Stimulated activated CD8-positive, alpha-beta memory T cell treated with anti-CD3 and anti-CD28 coated beads, Interleukin-4, amount 100 ng/mL, for 48 hours (primary cell): ENCODE results near the gene CDKAL1.

Source experiments
- DNase-seq: peaks from one replicate; pipeline ENCODE4 v3.0.0-alpha.2; 2020

CDKAL1 gene

DNA sequence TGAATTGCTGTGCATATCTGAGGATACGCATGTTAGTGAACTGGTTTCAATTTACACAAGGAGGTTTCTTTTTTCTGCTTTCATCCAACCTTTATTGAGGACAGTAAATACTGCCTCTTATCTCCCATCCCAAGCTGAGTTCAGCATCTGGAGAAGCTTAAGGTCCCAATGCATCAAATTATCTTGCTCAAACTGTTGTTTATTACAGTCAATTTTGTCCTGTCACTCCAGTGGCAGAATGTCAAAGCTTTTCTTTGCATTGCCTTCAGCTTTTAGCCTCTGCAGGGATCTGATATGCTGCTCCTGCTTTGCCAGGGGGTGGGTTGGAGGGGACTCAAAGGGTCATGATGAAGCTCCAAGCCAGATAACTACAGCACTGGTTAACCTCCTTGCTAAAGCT is 623.9 kb downstream of the CDKAL1 start:
- DNase-seq, result no peak

- DNase-seq, result no peak
These were observed 624.6 kb downstream of the CDKAL1 start for GRCh38 chr6:21158873-21159272.

DNA sequence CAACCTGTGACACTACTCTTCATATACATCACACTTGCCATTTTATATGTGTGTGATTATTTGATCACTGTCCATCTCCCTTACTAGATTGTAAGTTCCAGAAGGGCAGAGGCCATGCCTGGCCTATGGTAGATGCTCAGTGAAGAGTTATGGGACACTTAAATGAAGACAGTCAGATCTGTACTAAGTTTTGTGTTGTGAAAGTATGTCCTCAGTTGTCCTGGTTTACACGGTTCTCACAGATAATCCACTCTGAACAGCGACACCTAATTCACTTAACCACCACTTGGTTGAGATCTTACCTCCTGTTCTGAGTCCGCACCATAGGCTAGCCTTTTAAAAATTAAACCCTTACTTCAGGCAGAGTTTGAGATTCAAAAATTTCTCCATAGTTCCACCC is 625.2 kb downstream of the CDKAL1 start:
- no peak for DNase-seq

DNA sequence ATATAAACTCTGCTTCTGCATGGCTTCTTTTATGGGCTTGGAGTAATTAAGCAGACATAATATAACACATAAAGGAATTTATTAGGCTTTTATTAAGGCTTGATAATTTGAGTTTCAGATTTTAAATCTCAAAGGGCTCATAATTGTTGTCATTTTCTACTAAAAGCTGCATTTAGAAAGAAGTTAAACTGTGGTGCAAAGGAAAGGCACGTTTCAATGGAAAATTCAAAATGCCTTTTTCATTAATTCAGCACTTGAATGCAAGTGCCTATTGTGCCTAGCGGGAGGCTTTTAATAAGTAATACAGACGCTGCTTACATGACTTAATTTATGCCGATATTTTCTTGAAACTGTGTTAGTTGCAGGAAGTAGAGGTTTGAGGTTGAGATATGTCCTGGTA is 627.5 kb downstream of the CDKAL1 start:
- DNase-seq, result no peak

DNA sequence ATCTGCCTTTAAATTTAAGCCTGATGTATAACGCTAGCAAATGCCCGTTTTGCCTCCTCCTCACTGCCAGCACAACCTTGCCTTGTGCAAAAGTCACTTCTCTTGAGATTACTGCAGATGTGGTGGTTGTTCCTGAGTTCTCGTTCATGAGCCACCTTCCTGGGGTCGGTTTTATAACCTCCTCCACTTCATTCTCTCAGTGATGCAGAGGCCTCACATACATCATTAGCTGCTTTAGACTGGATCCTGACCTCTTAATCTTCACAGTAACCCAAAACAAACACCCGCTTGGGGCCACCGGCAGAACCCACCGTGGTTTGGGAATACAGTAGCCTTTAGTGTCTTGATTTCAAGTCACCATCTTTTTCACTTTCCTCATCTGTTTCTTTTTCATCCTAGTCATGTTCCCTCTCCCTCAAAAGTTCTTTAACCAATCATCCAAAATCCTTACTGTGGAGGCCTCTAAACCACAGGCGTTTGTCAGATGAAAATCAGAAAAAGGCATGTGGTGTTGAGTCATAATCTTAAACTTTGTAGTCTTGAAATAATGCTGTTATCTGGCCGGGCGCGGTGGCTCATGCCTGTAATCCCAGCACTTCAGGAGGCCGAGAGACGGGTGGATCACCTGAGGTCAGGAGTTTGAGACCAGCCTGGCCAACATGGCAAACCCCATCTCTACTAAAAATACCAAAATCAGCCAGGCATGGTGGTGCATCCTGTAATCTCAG is 629.0 kb downstream of the CDKAL1 start:
- DNase-seq, result no peak

DNA sequence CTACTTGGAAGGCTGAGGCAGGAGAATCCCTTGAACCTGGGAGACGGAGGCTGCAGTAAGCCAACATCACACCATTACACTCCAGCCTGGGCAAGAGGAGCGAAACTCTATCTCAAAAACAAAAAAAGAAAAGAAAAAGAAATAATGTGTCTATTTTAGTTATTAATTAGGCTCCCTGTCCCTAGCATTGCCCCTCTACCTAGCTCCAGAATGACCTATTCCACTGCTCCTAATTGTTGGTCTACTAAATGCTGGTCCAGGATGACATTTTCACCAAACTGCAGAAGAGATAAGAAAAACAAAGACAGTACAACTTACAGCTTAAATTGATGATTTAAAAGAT is 629.6 kb downstream of the CDKAL1 start:
- no peak for DNase-seq

DNA sequence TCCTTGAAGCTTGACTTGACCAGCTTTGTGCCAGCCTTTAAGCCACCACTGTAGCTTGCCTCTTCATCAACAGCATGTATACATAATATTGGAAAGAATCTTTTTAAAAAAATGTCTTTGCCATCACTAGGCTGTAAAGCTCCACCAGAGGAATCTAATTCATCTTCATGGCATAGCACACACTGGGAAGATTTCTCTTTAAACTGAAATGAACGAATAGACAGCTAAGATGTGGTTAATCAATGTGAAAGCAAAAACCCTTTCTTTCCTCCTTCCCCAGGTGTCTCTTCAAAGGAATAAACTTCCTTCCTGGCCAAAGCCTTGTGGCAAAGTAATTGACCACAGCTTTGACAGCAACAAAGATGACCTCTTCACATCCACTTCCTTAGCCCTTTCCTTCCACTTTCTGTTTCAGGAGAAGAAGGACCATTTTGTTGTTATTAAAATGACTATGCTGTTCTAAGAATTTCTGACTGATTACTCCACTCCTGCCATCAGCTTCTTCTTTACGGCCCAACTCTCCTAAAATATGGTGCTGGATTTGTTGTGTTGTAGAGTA is 630.6 kb downstream of the CDKAL1 start:
- DNase-seq, result no peak

DNA sequence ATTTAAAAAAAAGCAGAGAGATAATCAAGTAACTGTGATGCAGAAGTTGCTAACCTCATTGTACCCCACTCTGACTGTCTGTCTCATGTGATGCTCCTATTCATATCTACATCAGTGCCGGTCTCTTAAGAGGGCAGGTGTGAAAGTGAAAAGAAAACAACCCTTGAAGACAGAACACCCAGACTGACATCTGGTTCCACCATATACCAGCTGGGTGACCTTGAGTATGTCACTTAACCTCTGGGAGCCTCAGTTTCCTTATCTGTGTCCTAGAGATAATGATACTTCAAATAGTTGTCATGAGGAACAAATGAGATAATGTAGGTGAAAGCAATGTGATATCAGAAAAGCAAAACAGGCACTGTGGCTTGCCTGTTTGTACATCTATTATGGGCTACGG is 632.5 kb downstream of the CDKAL1 start:
- no peak for DNase-seq

DNA sequence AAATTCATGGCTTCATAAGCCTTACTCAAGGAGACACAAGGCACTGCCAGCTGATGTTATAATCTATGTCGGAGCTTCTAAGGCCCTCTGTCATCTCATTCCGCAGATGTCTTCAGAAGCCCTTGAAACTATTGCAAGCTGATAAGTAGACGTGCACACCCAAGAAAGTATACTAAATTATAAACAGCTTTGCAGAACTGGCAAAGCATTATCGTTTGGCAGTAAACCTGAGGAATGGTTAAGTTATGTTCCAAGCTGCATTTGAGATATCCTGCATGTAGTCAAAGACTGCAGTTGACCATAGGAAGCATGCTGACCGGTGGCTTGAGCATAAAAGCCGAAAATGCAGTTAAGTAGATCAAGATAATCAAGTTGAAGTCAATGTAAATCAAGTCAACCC is 633.5 kb downstream of the CDKAL1 start:
- DNase-seq, result no peak

- DNase-seq, result no peak
These were observed 637.5 kb downstream of the CDKAL1 start for GRCh38 chr6:21171801-21172200.

- no peak for DNase-seq
These were observed 638.8 kb downstream of the CDKAL1 start for GRCh38 chr6:21173031-21173430.

- DNase-seq, result no peak
These were observed 639.4 kb downstream of the CDKAL1 start for GRCh38 chr6:21173678-21174077.

DNA sequence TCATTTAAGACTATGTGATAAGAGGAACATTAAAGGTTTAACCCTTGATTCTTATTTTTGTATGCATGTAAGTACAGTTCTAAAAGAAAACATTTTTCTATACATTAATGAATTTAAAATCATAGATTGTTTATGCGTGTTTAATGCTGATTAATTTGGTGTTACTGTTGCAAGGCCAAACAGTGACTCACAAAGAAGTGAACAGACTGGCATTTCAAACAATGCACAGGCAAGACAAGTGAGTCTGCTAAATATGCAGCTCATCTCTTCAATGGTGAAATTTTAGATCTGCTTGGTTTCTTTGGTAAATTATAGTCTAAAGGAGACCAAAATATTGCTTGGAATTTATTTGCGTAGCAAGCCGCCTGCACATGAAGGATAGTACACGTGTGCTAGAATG is 641.9 kb downstream of the CDKAL1 start:
- DNase-seq, result no peak

DNA sequence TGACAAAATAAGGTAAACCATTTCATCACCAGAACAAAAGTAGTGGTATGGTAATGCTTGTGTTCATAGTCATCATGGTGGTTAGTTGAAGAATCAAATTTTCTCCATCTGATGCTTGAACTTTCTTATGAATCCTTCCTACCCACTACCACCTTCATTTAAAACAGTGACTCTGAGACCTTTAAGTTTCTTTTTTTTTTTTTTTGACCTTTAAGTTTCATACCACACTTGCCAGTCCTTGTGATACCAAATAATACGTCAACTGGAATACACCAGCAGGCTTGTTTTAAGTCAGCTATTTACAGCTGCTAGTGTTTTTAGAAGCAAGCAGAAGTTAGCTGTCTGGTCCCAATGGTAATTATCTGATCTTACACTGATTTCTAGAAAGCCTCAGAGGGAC is 645.9 kb downstream of the CDKAL1 start:
- no peak for DNase-seq

DNA sequence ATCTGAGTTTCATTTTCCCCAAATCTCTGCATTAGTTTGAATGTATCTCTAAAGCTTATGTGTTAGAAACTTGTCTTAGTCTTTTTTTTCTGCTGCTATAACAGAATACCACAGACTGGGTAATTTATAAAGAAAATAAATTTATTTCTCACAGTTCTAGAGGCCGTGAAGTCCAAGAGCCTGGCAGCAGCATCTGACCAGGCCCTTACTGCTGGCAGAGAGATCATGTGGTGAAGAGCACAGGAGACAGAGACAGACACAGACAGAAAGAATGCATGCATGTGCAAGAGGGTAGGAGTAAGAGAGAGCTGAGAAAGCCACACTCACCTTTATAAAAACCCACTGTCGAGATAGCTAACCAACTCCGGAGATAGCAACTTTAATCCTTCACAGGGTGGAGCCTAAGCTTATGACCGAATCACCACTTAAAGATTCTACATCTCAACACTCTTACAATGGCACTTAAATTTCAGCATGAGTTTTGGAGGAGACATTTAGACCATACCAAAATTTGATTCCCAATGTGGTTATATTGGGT is 646.6 kb downstream of the CDKAL1 start:
- DNase-seq, result no peak

- no peak for DNase-seq
These were observed 647.6 kb downstream of the CDKAL1 start for GRCh38 chr6:21181866-21182265.

DNA sequence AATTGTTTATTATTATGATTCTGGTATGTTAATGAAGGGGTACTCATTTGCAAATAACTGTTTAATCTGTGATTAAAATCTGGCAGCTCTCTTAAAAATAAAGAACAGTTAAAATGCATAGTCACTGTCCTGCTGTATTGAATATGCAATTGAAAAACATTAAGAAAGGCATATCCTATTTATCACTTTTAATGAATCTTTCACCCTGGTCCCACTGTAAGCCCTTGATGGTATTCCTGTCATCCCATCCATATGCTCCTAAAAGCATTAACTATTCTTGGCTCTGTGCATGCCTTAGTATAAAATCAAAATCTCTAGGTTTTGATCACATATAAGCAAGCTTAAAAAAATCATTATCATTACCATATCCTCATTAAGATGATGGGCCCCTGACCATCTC is 648.3 kb downstream of the CDKAL1 start:
- no peak for DNase-seq

GRCh38 chr6:21185861-21186478 is 651.7 kb downstream of the CDKAL1 start:
- DNase-seq, result no peak

DNA sequence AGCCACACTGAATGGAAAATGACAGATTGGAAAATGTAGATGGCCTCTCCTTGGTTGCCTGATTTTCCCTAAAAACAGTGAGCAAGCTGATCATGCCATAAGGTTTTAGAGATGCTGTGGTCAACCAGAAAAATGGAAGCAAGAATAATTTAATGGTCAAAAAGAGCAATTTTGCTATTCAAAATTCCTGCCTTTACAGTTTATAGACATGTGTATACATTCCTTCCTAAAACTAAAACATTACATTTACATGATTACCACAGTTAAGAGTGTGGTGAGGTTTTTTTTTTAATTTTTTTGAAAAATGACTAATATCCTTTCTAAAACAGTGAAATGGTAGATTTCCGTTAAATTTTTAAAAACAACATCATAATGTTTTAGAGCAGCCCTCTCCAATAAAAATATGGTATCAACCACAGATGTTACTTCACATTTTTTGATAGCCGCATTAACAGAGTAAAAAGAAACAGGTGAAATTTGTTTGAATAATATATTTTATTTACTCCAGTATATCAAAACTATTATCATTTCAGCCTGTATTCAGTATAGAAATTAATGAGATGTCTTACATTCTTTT is 652.3 kb downstream of the CDKAL1 start:
- no peak for DNase-seq

DNA sequence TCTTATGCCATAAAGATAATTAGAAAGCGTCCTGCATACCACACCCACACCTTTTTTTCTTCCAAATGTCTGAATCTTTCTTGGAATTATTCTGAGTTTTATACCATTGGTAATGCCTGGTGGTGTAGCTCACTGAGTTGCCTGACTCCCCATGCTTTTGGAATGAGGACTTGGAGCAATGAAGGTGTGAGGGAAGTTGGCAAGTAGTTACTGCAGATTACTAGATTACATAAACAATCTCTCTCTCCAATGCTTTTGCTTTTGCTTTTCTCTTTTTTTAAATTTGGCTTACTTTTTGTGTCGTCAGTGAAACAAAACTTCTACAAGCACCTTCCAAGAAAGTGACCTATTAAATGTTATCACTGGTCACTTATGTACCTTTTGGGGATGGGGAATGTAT is 653.2 kb downstream of the CDKAL1 start:
- no peak for DNase-seq

- no peak for DNase-seq
These were observed 654.4 kb downstream of the CDKAL1 start for GRCh38 chr6:21188505-21189223.

DNA sequence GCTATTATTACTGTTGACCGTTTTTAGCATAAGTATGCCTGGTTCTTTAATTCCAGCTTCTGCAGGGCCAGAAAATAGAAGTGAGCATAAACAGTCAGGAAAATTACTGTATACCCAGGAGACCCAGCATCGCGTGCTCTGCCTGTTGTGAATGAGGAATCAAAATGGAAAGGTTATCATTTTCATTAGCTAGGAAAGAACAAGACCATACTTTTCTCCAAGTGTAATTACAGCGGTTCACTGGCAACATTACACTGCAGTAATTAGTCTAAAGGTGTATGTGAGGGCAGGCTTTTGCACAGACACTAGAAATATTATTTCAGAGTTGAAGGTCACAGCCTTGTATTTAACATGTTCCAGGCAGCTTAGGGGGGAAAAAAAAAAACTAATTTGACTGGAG is 655.5 kb downstream of the CDKAL1 start:
- no peak for DNase-seq

GRCh38 chr6:21190701-21191100 is 656.4 kb downstream of the CDKAL1 start:
- no peak for DNase-seq
